Large intestine (tissue), 3 donors: ENCODE data around the gene SUSD1. TPM values are rescaled to one million over a fixed set of nuclear protein-coding genes. Genes with fewer than 3 reads are reported as not detected.

Source experiments
- DNase-seq, 2 donors: peaks; one replicate each; pipeline versions ENCODE4 v3.0.0 to v3.0.0-alpha.2; 2013
- H3K27ac ChIP-seq: one replicate; pipeline ENCODE4 v1.5.1; 2013; ENCODE audit warnings: low read length
- H3K27me3 ChIP-seq: 2 replicates; pipeline ENCODE4 v1.6.1; 2013; ENCODE audit warnings: low read length; ENCODE audit not compliant: control insufficient read depth, insufficient read depth
- H3K36me3 ChIP-seq: 2 replicates; pipeline ENCODE4 v1.6.1; 2013; ENCODE audit warnings: low read length; ENCODE audit not compliant: control insufficient read depth, insufficient read depth
- H3K4me1 ChIP-seq: one replicate; pipeline ENCODE4 v1.6.1; 2013; ENCODE audit warnings: low read length; ENCODE audit not compliant: control insufficient read depth, insufficient read depth
- H3K4me3 ChIP-seq: one replicate; pipeline ENCODE4 v1.5.1; 2013; ENCODE audit warnings: low read length
- H3K9me3 ChIP-seq: one replicate; pipeline ENCODE4 v1.6.1; 2013; ENCODE audit warnings: mild to moderate bottlenecking, low read depth, low read length, moderate library complexity; ENCODE audit not compliant: control insufficient read depth
- WGBS: methylation state at CpG from one replicate; pipeline ENCODE4 v1.1.5; 2013; ENCODE audit warnings: low lambda C conversion rate; ENCODE audit not compliant: insufficient coverage; 5-methylcytosine and 5-hydroxymethylcytosine counted together
- polyA plus RNA-seq: library from polyadenylated mRNA; unstranded; fragments of 120-200 nt; gene quantifications from one replicate; pipeline ENCODE4 v1.2.1, GENCODE V29; 2013

The SUSD1 gene
- polyA plus RNA-seq, 1 donor = 28.4 TPM

GRCh38 chr9:112056996-112057395, 118.1 kb downstream of the SUSD1 start:
- Histone ChIP-seq H3K4me1 (peaks cover 28% of the 10 kb centered on the region), H3K9me3 (no peaks in the 10 kb centered on the region), H3K27me3 (no peaks in the 10 kb centered on the region), H3K36me3 (peaks cover 10% of the 10 kb centered on the region), H3K4me3 (no peak overlapping the region), H3K27ac (no peak overlapping the region)
- DNase-seq = no peak
- WGBS = no CpG with 5 or more reads among the region's 2 CpGs

DNA sequence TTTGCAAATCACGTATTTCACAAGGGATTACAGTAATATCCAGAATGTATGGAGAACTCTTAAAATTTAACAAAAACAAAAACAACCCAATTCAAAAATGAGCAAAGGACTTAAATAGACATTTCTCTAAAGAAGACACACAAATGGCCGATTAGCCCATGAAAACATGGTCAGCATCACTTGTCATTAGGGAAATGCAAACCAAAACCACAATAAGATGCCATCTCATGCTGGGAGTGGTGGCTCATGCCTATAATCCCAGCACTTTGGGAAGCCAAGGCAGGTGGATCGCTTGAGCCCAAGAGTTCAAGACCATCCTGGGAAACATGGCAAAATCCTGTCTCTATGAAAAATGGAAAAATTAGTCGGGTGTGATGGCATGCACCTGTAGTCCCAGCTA, 120.2 kb downstream of the SUSD1 start:
- Histone ChIP-seq H3K4me3 (no peak overlapping the region), H3K4me1 (peaks cover 21% of the 10 kb centered on the region), H3K27ac (no peak overlapping the region), H3K27me3 (no peaks in the 10 kb centered on the region), H3K36me3 (peaks cover 8% of the 10 kb centered on the region), H3K9me3 (no peaks in the 10 kb centered on the region)
- DNase-seq = no peak
- WGBS = 100% methylated on average over 2 of the region's 4 CpGs

- peak overlapping the region; percentile 21 for H3K27ac ChIP-seq
- WGBS = 90% methylated on average over 2 of the region's 5 CpGs
- no peaks in the 10 kb centered on the region for H3K27me3 ChIP-seq
- H3K4me3 ChIP-seq = no peak overlapping the region
- peaks cover 7% of the 10 kb centered on the region for H3K36me3 ChIP-seq
- DNase-seq = no peak
- peaks cover 23% of the 10 kb centered on the region for H3K4me1 ChIP-seq
- peaks cover 2% of the 10 kb centered on the region for H3K9me3 ChIP-seq
Measured at GRCh38 chr9:112051812-112052211, 123.3 kb downstream of the SUSD1 start.

DNA sequence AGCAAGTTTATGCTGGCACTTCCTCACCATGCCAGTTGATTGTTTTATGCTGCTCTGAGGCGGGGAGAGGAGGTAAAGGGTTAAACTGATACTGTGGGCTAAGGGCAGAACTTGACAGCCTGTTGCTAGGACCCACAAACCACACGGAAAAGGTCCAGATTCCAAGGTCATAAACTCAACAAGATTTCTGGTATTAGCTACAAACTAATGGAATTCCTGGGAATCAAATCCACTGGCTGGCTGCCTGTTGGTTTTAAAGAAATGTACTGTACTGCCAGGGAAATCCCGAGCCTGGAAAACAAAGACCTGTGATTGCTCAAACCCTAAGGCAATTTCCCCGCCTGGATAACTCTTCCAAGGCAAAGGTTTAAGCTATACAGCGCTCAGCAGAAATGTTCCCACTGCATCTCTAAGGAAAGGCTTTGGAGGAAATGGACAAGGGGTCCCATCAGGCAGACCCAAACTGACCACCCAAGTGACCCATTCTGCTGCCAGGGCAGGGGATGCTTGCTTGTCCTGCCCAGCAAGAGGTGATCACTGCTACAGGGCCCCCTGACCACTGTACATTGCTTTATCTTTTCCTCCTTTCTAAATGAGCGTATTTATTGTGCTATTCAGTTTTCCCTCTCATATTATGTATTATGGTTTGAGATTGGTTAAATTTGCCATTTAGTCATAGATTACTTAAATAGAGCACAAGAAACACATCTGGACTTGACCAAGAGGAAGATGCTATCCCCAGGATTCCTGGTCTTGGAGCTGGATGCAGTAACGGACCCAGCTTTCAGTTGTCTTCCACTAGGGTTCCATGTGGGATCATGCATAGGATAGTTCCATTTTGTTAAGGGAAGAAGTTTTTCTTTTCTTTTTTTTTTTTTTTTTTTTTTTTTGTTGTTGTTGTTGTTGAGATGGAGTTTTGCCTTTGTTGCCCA, 124.3 kb downstream of the SUSD1 start:
- Histone ChIP-seq H3K4me3 (no peak overlapping the region), H3K27ac (peak overlapping the region; percentile 82), H3K4me1 (peaks cover 23% of the 10 kb centered on the region), H3K27me3 (no peaks in the 10 kb centered on the region), H3K36me3 (peaks cover 5% of the 10 kb centered on the region), H3K9me3 (peaks cover 2% of the 10 kb centered on the region)
- 50% methylated on average over 1 of the region's 7 CpGs for WGBS
- DNase-seq = peak; percentile 77 to 90

DNA sequence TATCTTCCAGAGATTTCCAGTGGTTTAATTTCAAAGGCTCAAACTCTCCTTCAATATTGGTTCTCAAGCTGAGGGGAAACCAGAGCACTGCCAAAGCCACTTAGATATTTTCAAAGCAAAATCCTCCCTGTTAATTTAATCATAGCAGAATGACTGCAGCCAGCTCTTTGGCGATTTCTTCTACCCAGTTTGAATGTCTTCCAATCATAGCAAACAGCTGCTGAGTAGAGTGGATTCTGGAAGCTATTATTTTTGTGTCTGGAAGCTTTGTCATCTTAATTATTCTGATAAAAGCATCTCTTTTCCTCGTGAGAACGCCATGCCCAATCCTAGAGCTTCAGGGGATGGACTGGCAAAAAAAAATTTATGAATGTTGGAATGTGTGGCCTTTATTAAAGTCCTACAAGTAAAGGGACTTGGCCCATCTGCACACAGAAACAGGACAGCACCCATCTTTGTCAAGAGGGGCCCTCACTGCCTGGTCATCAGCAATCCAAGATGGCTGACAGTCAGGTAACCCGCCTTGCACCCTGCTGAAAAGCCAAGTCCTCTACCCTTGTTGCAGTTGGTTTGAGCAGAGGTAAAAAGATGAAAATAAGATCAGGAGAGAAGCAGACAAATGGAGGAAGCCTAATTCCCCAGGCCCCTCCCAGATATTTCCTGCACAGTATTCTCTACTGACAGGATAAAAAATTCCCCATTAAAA, 125.1 kb downstream of the SUSD1 start:
- peaks cover 5% of the 10 kb centered on the region for H3K36me3 ChIP-seq
- peaks cover 2% of the 10 kb centered on the region for H3K9me3 ChIP-seq
- DNase-seq = no peak
- H3K27ac ChIP-seq = peak overlapping the region; percentile 82
- WGBS = no CpG with 5 or more reads among the region's 4 CpGs
- peaks cover 23% of the 10 kb centered on the region for H3K4me1 ChIP-seq
- H3K27me3 ChIP-seq = no peaks in the 10 kb centered on the region
- no peak overlapping the region for H3K4me3 ChIP-seq

DNA sequence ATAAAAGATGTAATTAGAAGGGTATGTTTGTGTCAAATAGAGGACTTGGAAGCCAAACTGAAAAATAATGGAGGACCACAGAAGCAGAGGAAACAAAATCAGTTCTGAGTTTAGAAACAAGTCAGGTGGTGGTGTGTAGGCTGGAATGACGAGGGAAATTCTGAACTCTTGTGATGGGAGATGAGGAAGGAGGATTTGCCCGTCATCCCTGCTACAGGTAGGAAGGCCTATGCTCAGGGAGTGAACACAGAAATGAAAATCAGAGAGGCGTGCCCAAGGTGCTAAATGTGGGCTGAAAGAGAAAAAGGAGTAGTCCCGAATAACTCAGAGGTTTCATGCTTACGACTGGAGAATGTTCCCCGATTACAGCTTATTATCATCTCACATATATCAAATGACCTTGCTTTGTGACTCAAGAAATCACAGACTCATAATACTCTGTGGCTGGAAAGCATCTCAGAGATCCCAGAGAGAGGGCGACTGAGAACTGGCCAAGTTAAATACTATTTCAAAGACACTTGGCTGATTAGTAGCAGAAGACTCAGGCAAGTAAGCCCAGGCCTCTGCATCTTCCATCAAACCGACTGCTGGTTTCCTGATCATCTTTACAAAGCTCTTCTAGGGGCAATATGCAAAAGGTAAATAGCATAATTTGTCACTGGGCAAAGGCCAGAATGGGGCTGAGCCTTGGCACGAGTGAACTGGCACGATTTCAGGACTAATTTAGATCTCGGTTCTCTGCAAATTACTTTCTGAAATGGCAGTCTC, 126.0 kb downstream of the SUSD1 start:
- 46% methylated on average over 5 of the region's 11 CpGs for WGBS
- Histone ChIP-seq H3K36me3 (peaks cover 5% of the 10 kb centered on the region), H3K9me3 (peaks cover 2% of the 10 kb centered on the region), H3K27ac (peak overlapping the region; percentile 82), H3K27me3 (no peaks in the 10 kb centered on the region), H3K4me1 (peaks cover 23% of the 10 kb centered on the region), H3K4me3 (no peak overlapping the region)
- peak in 1 of 2 donors; percentile 58 for DNase-seq

GRCh38 chr9:112047538-112048066, 127.5 kb downstream of the SUSD1 start:
- Histone ChIP-seq H3K27ac (no peak overlapping the region), H3K36me3 (peaks cover 5% of the 10 kb centered on the region), H3K9me3 (peaks cover 2% of the 10 kb centered on the region), H3K27me3 (no peaks in the 10 kb centered on the region), H3K4me3 (no peak overlapping the region), H3K4me1 (peaks cover 23% of the 10 kb centered on the region)
- no peak for DNase-seq

GRCh38 chr9:112046181-112046580, 128.9 kb downstream of the SUSD1 start:
- Histone ChIP-seq H3K4me3 (no peak overlapping the region), H3K36me3 (peaks cover 7% of the 10 kb centered on the region), H3K27me3 (no peaks in the 10 kb centered on the region), H3K9me3 (peaks cover 2% of the 10 kb centered on the region), H3K27ac (no peak overlapping the region), H3K4me1 (peaks cover 22% of the 10 kb centered on the region)
- DNase-seq = no peak

GRCh38 chr9:112044881-112045280, 130.2 kb downstream of the SUSD1 start:
- Histone ChIP-seq H3K4me3 (no peak overlapping the region), H3K27me3 (no peaks in the 10 kb centered on the region), H3K9me3 (peaks cover 2% of the 10 kb centered on the region), H3K4me1 (peaks cover 10% of the 10 kb centered on the region), H3K27ac (no peak overlapping the region), H3K36me3 (peaks cover 13% of the 10 kb centered on the region)
- no peak for DNase-seq
- WGBS = 97% methylated on average over 4 of the region's 4 CpGs

GRCh38 chr9:112044186-112044585, 130.9 kb downstream of the SUSD1 start:
- Histone ChIP-seq H3K27me3 (no peaks in the 10 kb centered on the region), H3K9me3 (peaks cover 2% of the 10 kb centered on the region), H3K36me3 (peaks cover 17% of the 10 kb centered on the region), H3K27ac (no peak overlapping the region), H3K4me3 (no peak overlapping the region), H3K4me1 (peaks cover 4% of the 10 kb centered on the region)
- no peak for DNase-seq
